HepG2 (cell line): ENCODE measurements around the gene RPS5. TPM values are rescaled to one million over a fixed set of nuclear protein-coding genes. Genes with fewer than 3 reads are reported as not detected.

Experiments used
- ATAD3A ChIP-seq: sonication (generic); formaldehyde crosslinking; IDR thresholded peaks from 2 replicates; pipeline ENCODE4 v1.4.0; 2020; ENCODE audit warnings: missing genetic modification reagents
- MBNL3 ChIP-seq: fragments of 250-450 bp; sonication (Bioruptor Pico); conservative IDR thresholded peaks from 2 replicates; pipeline ENCODE4 v1.8.0; 2022; ENCODE audit warnings: mild to moderate bottlenecking, inconsistent platforms
- PLRG1 ChIP-seq: fragments of 450-650 bp; conservative IDR thresholded peaks from 2 replicates; pipeline ENCODE4 v1.6.1; 2016
- SP1 ChIP-seq, 2 experiments: fragments of 450-650 bp in 1 of 2; sonication (generic) in 1 of 2; formaldehyde crosslinking in 1 of 2; IDR thresholded peaks; 2 replicates each; pipeline versions ENCODE4 v1.4.0 to v1.6.1; 2016 to 2020; ENCODE audit warnings: missing genetic modification reagents in 1 of 2
- TAF1 ChIP-seq: sonication (generic); formaldehyde crosslinking; IDR thresholded peaks from 2 replicates; pipeline ENCODE4 v1.4.0; 2020; ENCODE audit warnings: missing genetic modification reagents
- ZBTB7B ChIP-seq: sonication (generic); formaldehyde crosslinking; IDR thresholded peaks from 2 replicates; pipeline ENCODE4 v1.4.0; 2020; ENCODE audit warnings: missing genetic modification reagents
- ZNF431 ChIP-seq: sonication (generic); formaldehyde crosslinking; IDR thresholded peaks from 2 replicates; pipeline ENCODE4 v1.9.0; 2022; ENCODE audit warnings: missing genetic modification reagents, low read depth, mild to moderate bottlenecking, borderline replicate concordance
- ZNF557 ChIP-seq: sonication (generic); formaldehyde crosslinking; IDR thresholded peaks from 2 replicates; pipeline ENCODE4 v1.4.0; 2020; ENCODE audit warnings: missing genetic modification reagents
- ZNF660 ChIP-seq: sonication (generic); formaldehyde crosslinking; IDR thresholded peaks from 2 replicates; pipeline ENCODE4 v1.5.1; 2020; ENCODE audit warnings: mild to moderate bottlenecking, low read depth, missing genetic modification reagents, borderline replicate concordance
- polyA plus RNA-seq, 8 experiments: library from polyadenylated mRNA; depleted of rRNA in 3 of 8; stranded (reverse) in 7 of 8; unstranded in 1 of 8; fragments of >200 nt; fragmentation: Illumina TruSeq in 4 of 8; extraction: Trizol in 4 of 8; gene quantifications; 2 replicates each; pipeline versions ENCODE4 v1.2.1 to v1.2.3, GENCODE V29; 2011 to 2016; ENCODE audit warnings: low read depth in 4 of 8, missing spikeins in 1 of 8, mixed read lengths in 1 of 8; ENCODE audit not compliant: insufficient read depth in 1 of 8
- total RNA-seq, 5 experiments: library from RNA; depleted of rRNA; stranded (reverse); fragments of >200 nt; fragmentation: Illumina TruSeq; extraction: Trizol; gene quantifications; 2 replicates each; pipeline ENCODE4 v1.2.3, GENCODE V29; 2016; ENCODE audit warnings: low read depth in 1 of 5
- TF ChIP-seq, protein P1 (sequence below): sonication (generic); formaldehyde crosslinking; IDR thresholded peaks from 2 replicates; pipeline ENCODE4 v1.5.0; 2020; ENCODE audit warnings: mild to moderate bottlenecking, missing genetic modification reagents
- TF ChIP-seq, protein P2 (sequence below): sonication (generic); formaldehyde crosslinking; IDR thresholded peaks from 2 replicates; pipeline ENCODE4 v1.8.0; 2022; ENCODE audit warnings: missing genetic modification reagents, mild to moderate bottlenecking, moderate library complexity, borderline replicate concordance
- TF ChIP-seq, protein P3 (sequence below): sonication (generic); formaldehyde crosslinking; IDR thresholded peaks from 2 replicates; pipeline ENCODE4 v1.4.0; 2020; ENCODE audit warnings: mild to moderate bottlenecking, missing genetic modification reagents
- TF ChIP-seq, protein P4 (sequence below): sonication (generic); formaldehyde crosslinking; IDR thresholded peaks from 2 replicates; pipeline ENCODE4 v1.4.0; 2020; ENCODE audit warnings: mild to moderate bottlenecking, low read depth, missing genetic modification reagents

The RPS5 gene
- total and polyA plus RNA-seq, 2 of the 13 experiments (the other 11 are each of a cell fraction or from before 2014, with no cell fraction given), result 1,544 to 4,408 TPM

DNA sequence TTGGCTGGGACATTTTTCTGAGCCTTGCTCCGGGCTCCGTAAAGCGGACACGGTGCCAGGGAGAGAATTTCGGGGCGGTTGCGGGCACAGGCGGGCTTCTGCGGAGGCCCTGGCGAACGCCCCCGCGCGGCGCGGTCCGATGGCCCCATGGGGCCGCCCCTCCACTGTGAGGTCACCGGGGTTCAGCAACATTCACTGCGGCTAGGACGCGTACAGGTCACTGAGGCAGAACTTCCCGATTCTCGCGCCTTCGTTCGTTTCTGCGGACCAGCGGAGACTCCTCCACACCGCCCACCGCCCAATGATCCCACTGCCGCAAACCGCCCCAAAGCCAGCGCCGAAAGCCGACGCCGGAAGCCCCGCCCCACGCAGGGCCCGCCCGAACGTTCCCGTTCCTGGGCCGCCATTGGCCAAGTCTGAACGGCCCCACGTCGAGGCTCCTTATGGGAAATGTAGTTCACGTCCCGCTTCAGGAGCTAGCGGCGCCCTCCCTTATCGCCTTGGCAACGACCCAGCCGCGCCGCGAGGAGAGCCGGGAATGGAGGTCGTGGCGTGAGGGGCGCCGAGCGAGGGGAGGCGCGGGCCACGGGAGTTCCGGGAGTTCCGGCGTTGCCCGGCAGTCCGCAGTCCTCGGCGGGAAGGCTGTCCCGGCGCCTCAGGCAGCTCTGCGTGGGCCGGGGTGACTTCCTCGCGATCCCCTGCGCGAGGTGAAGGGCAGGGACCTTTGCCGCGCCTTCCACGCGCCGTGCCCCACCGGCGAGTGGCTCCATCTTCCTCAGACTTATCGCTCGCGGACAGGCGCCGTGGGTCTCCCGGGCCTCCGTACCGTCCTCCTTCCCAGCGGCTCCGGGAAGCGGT, 21.3 kb downstream of the RPS5 start, which contains the start of gene ZNF584 (continued):
- TF ChIP-seq ZNF557 (CRISPR knock-in tag) (no peak), ZBTB7B (CRISPR knock-in tag) (no peak; the same call in 1 of the 2 replicates), ZNF660 (CRISPR knock-in tag) (no peak), TAF1 (CRISPR knock-in tag) (peak; percentile 82), SP1 (IDR thresholded peaks at IDR 0.05) (no peak), SP1 (CRISPR knock-in tag; IDR thresholded peaks at IDR 0.05) (peak; percentile 74), MBNL3 (CRISPR knock-in tag) (no peak), ATAD3A (no peak), PLRG1 (no peak), ZNF431 (CRISPR knock-in tag) (0 out of 2 replicates have a peak, but pooled peaks have one; percentile 66)
- TF ChIP-seq, protein P1, sequence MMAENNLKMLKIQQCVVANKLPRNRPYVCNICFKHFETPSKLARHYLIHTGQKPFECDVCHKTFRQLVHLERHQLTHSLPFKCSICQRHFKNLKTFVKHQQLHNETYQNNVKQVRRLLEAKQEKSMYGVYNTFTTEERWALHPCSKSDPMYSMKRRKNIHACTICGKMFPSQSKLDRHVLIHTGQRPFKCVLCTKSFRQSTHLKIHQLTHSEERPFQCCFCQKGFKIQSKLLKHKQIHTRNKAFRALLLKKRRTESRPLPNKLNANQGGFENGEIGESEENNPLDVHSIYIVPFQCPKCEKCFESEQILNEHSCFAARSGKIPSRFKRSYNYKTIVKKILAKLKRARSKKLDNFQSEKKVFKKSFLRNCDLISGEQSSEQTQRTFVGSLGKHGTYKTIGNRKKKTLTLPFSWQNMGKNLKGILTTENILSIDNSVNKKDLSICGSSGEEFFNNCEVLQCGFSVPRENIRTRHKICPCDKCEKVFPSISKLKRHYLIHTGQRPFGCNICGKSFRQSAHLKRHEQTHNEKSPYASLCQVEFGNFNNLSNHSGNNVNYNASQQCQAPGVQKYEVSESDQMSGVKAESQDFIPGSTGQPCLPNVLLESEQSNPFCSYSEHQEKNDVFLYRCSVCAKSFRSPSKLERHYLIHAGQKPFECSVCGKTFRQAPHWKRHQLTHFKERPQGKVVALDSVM (CRISPR knock-in tag), result peak; percentile 21; the same call in 1 of the 2 replicates
- TF ChIP-seq, protein P2, sequence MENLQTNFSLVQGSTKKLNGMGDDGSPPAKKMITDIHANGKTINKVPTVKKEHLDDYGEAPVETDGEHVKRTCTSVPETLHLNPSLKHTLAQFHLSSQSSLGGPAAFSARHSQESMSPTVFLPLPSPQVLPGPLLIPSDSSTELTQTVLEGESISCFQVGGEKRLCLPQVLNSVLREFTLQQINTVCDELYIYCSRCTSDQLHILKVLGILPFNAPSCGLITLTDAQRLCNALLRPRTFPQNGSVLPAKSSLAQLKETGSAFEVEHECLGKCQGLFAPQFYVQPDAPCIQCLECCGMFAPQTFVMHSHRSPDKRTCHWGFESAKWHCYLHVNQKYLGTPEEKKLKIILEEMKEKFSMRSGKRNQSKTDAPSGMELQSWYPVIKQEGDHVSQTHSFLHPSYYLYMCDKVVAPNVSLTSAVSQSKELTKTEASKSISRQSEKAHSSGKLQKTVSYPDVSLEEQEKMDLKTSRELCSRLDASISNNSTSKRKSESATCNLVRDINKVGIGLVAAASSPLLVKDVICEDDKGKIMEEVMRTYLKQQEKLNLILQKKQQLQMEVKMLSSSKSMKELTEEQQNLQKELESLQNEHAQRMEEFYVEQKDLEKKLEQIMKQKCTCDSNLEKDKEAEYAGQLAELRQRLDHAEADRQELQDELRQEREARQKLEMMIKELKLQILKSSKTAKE (CRISPR knock-in tag), result no peak
- TF ChIP-seq, protein P3, sequence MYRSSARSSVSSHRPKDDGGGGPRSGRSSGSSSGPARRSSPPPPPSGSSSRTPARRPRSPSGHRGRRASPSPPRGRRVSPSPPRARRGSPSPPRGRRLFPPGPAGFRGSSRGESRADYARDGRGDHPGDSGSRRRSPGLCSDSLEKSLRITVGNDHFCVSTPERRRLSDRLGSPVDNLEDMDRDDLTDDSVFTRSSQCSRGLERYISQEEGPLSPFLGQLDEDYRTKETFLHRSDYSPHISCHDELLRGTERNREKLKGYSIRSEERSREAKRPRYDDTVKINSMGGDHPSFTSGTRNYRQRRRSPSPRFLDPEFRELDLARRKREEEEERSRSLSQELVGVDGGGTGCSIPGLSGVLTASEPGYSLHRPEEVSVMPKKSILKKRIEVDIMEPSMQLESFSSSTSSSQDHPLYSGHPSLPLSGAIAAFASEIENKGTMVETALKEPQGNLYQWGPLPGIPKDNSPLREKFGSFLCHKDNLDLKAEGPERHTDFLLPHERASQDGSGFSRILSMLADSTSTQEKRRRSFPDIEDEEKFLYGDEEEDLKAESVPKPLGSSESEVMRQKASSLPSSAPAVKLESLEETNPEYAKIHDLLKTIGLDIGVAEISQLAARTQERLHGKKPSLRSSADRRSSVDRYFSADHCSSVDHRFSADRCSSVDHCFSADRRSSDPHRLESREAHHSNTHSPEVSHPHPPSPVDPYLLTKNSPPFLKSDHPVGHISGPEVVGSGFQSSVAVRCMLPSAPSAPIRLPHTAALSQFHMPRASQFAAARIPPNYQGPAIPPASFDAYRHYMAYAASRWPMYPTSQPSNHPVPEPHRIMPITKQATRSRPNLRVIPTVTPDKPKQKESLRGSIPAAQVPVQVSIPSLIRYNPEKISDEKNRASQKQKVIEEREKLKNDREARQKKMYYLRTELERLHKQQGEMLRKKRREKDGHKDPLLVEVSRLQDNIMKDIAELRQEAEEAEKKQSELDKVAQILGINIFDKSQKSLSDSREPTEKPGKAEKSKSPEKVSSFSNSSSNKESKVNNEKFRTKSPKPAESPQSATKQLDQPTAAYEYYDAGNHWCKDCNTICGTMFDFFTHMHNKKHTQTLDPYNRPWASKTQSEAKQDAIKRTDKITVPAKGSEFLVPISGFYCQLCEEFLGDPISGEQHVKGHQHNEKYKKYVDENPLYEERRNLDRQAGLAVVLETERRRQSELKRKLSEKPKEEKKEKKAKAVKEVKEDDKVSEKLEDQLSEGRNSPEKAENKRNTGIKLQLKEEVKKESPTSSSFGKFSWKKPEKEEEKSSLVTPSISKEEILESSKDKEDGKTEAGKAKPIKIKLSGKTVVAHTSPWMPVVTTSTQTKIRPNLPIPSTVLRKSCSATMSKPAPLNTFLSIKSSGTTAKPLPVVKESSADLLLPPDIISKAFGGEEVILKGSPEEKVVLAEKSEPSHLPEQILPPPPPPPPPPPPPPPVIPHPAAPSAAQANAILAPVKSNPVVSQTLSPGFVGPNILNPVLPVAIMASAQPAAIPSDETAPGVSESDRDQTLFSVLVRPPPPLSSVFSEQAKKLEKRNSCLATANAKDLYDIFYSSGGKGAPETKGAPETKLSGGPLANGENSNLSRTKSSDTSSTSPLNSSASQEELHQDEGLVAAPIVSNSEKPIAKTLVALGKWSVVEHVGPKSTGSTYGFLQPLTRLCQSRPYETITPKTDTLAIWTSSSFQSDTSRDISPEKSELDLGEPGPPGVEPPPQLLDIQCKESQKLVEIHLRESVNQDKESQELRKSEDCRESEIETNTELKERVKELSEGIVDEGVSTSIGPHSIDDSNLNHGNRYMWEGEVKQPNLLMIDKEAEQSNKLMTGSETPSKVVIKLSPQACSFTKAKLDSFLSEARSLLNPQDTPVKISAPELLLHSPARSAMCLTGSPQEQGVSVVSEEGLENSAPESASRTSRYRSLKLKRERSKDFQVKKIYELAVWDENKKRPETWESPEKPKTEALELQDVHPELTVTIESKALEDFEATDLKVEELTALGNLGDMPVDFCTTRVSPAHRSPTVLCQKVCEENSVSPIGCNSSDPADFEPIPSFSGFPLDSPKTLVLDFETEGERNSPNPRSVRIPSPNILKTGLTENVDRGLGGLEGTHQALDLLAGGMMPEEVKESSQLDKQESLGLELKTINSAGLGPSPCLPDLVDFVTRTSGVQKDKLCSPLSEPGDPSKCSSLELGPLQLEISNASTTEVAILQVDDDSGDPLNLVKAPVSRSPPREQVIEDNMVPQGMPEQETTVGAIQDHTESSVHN (CRISPR knock-in tag), result peak; percentile 74; the same call in 1 of the 2 replicates
- TF ChIP-seq, protein P4, sequence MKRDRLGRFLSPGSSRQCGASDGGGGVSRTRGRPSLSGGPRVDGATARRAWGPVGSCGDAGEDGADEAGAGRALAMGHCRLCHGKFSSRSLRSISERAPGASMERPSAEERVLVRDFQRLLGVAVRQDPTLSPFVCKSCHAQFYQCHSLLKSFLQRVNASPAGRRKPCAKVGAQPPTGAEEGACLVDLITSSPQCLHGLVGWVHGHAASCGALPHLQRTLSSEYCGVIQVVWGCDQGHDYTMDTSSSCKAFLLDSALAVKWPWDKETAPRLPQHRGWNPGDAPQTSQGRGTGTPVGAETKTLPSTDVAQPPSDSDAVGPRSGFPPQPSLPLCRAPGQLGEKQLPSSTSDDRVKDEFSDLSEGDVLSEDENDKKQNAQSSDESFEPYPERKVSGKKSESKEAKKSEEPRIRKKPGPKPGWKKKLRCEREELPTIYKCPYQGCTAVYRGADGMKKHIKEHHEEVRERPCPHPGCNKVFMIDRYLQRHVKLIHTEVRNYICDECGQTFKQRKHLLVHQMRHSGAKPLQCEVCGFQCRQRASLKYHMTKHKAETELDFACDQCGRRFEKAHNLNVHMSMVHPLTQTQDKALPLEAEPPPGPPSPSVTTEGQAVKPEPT, result no peak; the same call in 1 of the 2 replicates
